GM18873 (cell line): ENCODE data around the gene ZNF678.
"Not testable (repeated sequence)": the region's sequence is repeated elsewhere in the genome, so short reads cannot be mapped to it uniquely, and the experiment has no call there.

ENCODE experiments used
- ATAC-seq: cut with Tn5 transposase; IDR thresholded peaks from one replicate; pipeline ENCODE4 v1.9.1; 2021; ENCODE audit warnings: mild to moderate bottlenecking, moderate library complexity, moderate number of reproducible peaks; ENCODE audit not compliant: unreplicated experiment, low FRiP score

ZNF678 gene

GRCh38 chr1:227589777-227590176, 26.4 kb downstream of the ZNF678 start:
- not testable (repeated sequence) for ATAC-seq

DNA sequence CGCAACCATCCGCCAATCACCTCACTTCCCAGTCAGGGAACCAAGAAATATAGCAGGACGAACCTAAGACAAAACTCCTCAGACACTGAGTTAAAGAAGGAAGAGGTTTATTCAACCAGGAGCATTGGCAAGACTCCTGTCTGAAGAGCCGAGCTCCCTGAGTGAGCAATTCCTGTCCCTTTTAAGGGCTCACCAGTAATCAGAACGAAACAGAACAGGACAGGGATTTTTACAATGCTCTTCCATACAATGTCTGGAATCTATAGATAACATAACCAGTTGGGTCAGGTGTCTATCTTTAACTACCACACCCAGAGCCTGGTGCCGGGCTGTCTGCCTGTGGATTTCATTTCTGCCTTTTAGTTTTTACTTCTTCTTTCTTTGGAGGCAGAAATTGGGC, 32.9 kb downstream of the ZNF678 start:
- not testable (repeated sequence) for ATAC-seq

GRCh38 chr1:227603327-227603726, 40.0 kb downstream of the ZNF678 start:
- ATAC-seq: no peak

DNA sequence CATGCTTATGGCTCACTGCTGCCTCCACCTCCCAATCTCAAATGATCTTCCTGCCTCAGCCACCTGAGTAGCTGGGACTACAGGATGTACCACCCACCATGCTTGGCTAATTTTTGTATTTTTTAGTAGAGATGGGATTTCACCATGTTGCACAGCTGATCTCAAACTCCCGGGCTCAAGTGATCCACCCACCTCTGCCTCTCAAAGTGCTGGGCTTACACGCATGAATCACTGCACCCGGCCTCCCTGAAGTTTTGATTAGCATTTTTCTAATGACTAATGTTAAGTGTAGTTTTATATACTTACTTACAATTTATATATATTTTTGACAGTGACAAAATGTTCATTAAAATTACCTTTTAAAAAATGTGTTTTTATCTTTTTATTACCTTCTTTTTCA, 41.1 kb downstream of the ZNF678 start:
- no peak for ATAC-seq

GRCh38 chr1:227606271-227606670, 42.9 kb downstream of the ZNF678 start:
- not testable (repeated sequence) for ATAC-seq

DNA sequence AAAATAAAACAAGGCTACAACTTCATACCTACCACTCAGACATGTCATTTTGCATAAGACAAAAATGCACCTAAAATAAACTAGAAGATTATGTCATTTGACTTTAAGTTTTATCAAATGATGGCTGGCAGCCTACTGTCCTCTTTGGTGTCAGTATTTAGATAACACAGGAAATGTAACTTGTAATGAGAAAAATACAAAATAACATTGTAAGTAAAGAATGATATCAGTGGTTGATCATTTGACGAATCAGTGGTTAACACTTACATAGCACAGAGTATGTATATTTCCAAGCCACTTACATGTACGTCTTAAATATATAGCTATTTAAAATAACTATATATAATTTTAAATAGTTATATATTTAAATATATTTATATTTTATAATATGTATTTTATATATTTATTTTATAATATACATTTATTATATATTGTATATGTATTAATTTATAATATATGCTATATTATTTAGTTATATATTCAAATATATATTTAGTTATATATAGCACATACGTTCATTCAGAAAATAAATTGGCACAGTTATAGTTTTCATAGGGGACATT, 44.1 kb downstream of the ZNF678 start:
- ATAC-seq: no peak

DNA sequence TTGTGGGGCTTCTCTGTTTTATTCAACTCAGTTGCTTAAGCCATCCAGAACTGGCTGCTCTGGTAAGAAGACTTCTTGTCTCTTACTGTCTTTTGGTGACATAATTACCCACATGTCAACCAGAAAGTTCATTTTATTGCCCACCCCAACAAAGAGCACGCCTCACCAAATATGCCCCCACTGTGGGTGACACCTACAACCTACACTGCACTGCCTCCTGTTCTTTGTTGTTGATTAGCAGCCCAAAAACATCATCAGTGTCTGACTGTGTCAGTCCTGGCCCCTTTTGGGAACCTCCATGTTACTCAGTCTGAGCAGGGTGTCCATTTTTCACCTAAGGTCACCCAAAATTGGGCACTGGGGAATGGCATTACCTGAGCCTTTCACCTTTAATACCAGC, 49.3 kb downstream of the ZNF678 start:
- ATAC-seq: no peak

- ATAC-seq: no peak
These were observed 50.2 kb downstream of the ZNF678 start for GRCh38 chr1:227613526-227613925.

DNA sequence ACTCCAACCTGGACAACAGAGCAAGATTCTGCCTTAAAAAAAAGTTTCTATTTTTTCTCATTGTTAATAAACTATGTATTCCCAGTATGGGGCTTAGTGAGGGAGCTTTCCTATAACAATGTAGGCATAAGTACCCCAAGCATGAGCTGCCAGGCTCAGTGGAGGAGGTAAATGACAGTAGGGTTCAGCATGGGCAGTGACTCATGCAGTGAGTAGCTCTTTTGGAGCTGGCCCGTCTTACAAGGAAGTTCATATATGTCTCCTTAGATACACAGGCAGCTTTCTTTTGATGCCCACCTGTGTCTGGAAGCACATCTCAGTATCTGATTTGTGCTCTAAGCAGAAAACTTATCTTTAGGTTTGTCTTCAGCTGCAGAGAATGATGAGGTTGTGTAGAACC, 57.9 kb downstream of the ZNF678 start:
- no peak for ATAC-seq

DNA sequence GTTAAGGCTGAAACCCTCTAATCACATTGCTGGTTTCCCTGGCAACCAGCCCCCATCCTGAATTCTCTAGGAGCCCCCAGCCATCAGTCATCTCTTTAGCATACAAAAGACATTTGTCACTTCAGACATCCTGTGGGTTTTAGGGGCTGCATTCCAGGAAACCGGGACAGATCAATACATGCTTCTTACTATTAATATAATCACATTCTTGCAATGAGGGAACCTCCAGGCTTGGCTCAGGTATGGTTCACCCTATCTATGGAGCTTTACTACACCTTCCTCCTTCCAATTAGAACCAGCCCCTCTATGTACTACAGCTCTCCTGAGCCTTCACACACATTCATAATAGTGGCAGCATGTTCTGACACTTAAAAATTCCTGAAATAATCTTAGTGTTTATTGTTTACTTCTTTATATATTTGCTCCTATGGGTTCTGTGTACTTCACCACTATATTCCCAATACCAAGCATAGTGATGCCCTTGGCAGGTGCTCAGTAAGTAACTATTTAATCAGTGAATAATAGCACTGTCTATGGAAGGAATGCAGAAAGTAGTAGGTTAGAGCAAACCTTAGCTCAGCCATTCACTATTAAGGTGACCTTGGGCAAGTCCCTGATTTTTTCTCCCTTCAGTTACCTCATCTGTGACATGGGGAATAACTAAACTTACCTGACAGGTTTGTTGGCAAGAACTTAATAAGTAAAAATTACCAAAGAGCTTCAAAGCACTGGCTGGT, 59.6 kb downstream of the ZNF678 start:
- ATAC-seq: no peak

GRCh38 chr1:227632325-227632724, 69.0 kb downstream of the ZNF678 start:
- no peak for ATAC-seq

DNA sequence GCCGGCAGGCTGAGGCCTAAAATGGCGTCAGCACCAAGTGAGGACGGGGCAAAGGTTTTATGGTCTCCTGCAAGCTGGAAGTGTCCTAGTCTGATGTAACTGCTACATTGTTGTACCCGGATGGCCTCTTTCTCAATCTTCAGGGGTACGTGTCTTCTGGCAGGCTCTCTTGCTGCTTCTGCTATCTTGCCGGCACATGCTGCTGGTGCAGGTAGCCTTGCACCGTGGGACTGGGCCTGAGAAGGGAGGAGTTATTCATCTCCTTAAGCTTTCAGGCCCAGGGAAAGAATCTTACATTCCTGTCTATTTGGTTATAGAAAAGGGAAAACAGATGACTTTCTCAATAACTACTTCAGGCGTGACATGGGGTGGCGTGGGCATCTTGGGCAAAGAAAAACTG, 72.2 kb downstream of the ZNF678 start:
- ATAC-seq: no peak

GRCh38 chr1:227654431-227654830, 91.1 kb downstream of the ZNF678 start:
- ATAC-seq: no peak

DNA sequence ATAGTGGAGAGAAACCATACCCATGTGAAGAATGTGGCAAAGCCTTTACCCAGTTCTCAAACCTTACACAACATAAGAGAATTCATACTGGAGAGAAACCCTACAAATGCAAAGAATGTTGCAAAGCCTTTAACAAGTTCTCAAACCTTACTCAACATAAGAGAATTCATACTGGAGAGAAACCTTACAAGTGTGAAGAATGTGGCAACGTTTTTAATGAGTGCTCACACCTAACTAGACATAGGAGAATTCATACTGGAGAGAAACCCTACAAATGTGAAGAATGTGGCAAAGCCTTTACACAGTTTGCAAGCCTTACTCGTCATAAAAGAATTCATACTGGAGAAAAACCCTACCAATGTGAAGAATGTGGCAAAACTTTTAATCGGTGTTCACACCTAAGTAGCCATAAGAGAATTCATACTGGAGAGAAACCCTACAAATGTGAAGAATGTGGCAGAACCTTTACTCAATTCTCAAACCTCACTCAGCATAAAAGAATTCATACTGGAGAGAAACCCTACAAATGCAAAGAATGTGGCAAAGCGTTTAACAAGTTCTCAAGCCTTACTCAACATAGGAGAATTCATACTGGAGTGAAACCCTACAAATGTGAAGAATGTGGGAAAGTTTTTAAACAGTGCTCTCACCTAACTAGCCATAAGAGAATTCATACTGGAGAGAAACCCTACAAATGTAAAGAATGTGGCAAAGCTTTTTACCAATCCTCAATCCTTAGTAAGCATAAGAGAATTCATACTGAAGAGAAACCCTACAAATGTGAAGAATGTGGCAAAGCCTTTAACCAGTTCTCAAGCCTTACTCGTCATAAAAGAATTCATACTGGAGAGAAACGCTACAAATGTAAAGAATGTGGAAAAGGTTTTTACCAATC, 91.7 kb downstream of the ZNF678 start:
- ATAC-seq: no peak

DNA sequence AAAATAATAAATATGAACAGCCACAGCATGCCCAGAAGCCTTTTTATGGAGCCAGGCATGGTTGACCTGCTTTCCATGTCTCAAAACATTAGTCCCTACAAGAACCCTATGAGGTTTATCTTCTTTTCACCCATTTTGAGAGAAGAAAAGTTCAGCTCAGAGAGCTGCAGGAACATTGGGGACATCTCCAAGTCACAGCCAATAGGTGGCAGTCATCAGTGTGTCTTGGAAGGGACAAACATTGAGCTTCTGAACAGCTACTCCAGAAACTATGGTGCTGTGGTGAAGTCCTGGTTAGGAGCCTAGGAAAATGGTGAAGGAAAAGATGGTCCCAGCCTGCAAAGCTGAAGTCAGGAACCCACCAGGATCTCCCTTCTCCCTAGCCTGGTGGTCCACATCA, 98.1 kb downstream of the ZNF678 start:
- no peak for ATAC-seq

GRCh38 chr1:227662933-227663332, 99.6 kb downstream of the ZNF678 start:
- no peak for ATAC-seq

GRCh38 chr1:227666286-227666685, 102.9 kb downstream of the ZNF678 start:
- ATAC-seq: no peak

DNA sequence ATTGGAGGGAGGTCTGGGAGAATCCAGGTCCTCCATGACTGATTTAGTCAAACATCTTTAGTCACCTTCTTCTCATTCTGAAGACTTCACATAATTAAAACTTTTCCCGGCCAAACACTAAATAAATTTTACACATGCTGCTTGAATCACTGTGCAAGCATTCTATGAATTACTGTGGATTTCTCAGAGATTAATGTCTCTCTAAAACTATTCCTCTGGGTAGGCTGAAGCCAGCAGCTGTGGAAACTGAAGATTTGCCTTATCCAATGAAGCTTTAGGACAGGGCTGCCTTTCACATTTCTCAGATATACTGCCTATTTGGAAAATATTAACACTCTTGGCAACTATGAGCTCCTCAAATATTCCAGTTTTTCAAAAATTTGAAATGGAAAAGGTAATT, 110.1 kb downstream of the ZNF678 start:
- ATAC-seq: no peak

- ATAC-seq: no peak
These were observed 122.5 kb downstream of the ZNF678 start for GRCh38 chr1:227685807-227686206.

GRCh38 chr1:227697321-227697864, 134.0 kb downstream of the ZNF678 start:
- no peak for ATAC-seq

- ATAC-seq: not testable (repeated sequence)
These were observed 138.3 kb downstream of the ZNF678 start for GRCh38 chr1:227701631-227702030.
